Activated CD8-positive, alpha-beta memory T cell treated with anti-CD3 and anti-CD28 coated beads for 36 hours (primary cell): ENCODE results near the gene KCNQ1OT1. TPM values are rescaled to one million over a fixed set of nuclear protein-coding genes. Genes with fewer than 3 reads are reported as not detected.

Source experiments
- CTCF ChIA-PET: fragments of 350-600 bp; sonication (Branson Sonifier 250); formaldehyde crosslinking; loops from one replicate; lab custom pipeline; 2021; ENCODE audit warnings: antibody characterized with exemption; lab: Charles Lee
- POLR2A ChIA-PET: fragments of 350-600 bp; sonication (Branson Sonifier 250); formaldehyde crosslinking; loops from one replicate; lab custom pipeline; 2021; ENCODE audit warnings: antibody characterized with exemption; lab: Charles Lee
- total RNA-seq, 2 experiments: library from RNA; stranded (reverse); gene quantifications; one replicate each; pipeline ENCODE4 v1.2.3, GENCODE V29; 2021

Gene KCNQ1OT1
- total RNA-seq, 2 experiments from 2014 or later, result 0.21 TPM

DNA sequence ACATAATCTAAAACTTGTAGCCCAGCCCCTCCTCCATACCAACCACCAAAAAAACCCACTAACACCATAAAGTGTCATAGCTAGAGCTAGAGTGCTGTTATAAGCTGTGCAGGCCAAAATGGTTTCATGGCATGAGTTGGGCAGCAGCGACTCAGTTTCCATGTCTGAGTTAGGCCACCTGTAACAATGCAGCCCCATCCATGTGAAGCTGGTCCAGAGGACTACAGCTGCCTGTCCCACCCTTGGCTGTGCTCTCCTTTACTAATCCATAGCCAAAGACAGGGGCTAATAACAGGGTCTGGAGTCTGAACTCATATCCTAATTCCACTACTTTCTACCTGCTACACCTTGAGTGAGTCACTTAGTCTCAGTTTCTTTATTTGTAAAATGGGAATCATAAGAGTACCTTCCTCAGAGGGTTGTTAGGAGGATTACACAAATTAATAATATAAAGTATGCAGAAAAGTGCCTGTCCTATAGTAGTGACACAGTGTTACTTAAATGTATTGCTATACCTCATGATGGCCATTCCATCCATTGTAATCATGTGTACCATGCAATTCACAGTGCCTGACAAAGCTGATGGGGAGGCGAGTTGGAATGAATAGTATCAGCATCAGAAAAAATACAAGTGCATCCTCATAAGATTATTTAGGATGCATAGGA is 20.6 kb downstream of the KCNQ1OT1 start:
- CTCF ChIA-PET, result no interaction called here
- POLR2A ChIA-PET, result no interaction called here

DNA sequence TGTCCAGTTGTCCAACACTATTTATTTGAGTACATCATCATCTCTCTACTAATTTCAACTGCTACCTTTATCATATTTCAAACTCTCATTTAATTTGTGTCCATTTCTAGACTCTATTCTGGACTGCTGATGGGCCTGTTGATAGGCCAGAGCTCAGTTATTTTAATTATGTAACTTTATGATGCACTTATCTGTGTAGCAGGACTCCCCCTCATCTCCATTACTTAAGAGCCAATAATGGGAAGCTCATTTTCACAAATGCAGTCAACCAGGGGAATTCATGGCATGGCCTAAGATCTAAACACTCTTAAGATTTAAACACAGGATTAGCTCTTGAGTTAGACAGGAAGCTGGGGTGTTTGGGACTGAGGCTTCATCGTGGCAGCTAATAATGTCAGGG is 21.4 kb downstream of the KCNQ1OT1 start:
- ChIA-PET CTCF (no interaction called here), POLR2A (no interaction called here)

DNA sequence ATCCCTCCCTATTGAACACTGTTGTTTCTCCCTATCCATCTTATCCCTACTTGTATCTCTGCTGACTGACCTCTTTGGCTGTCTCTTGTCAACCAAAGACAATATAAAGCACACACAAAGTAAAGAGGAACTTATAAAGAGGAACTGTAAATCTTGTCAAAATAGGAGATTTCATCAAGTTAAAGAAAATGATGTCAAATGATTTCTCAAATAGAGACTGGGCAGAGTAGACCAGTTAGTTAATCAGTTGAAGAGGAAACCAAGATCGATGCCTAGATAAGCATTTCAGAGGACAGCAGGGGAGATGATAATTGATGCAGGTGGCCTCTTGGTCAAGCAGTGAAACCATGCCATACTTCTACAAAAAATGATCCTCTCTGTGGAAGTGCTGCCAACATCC is 22.7 kb downstream of the KCNQ1OT1 start:
- CTCF ChIA-PET, result no interaction called here
- POLR2A ChIA-PET, result no interaction called here

DNA sequence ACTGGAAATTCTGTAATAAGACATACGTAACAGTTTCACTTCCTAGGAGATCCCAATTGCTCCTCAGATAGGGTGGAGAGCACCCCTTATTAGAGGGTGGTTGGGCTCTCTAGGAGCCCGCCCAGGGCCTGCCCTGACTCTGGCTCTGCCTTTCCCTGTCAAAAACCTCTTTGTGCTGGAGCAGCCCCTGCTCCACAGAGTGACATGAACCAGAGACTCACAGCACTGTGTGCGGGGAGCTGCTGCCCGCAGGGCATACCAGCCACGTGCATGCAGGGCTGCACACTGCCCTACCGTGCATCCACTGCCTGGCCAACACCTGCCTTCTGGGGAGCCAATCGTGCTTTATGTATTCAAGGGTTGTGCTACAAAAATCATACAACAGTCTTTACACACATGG is 24.3 kb downstream of the KCNQ1OT1 start:
- CTCF ChIA-PET, result no interaction called here
- POLR2A ChIA-PET, result interaction anchor here (0.5 kb wide), 1 partner anchor 114 kb away, joined by 3 read pairs; no protein-coding TSS in a partner anchor

DNA sequence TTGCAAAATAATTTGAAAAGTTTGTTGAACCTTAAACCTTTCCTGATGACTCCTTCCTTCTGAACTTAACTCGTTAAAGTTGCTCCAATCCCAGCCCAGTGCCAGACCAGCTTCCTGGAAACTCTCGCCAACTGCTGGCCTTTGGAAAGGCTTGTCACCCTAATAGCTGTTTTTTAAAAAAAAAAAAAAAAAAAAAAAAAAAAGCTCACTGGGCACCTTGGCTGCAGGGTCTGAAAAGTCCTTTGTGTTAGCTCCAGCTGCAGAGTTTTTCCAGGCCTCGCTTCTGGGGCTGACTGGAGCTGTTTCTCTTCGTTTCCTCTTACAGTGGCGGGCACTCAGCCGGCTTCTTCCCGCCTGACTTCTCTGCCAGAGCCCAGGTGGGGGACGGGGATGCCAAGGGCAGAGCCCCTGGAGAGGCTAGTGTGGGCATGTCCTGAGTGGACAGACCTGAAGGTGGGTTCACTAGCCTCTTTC is 25.1 kb downstream of the KCNQ1OT1 start:
- CTCF ChIA-PET, result no interaction called here
- POLR2A ChIA-PET, result no interaction called here

DNA sequence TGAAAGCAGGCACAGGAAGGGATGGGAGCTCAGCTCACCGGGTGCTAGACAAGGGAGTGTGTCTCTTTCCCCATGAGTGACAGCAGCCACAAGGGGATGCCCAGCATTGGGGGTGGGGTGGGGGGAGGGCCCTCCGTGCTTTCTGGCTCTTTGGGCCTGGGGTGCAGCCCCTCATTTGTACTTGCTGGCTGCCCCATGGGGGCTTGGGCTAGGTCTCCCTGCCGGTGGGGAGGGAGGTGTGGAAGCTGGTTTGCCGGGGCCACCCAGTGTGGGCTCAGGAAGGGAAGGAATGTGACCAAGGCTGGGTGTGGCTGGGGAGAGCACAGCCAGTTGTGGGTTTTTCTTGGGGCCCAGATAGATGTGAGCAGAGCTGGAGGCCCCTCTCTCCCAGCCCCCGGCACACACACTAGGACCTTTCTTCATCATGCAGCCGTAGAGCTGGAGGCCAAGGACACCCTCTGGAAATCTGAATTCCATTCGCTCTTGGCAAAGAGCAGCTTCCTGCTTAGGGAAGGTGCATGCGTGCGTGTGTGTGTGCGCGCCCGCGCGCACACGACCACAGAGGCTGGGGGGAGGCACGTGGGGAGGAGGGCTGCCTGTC is 25.8 kb downstream of the KCNQ1OT1 start:
- ChIA-PET CTCF (no interaction called here), POLR2A (no interaction called here)

DNA sequence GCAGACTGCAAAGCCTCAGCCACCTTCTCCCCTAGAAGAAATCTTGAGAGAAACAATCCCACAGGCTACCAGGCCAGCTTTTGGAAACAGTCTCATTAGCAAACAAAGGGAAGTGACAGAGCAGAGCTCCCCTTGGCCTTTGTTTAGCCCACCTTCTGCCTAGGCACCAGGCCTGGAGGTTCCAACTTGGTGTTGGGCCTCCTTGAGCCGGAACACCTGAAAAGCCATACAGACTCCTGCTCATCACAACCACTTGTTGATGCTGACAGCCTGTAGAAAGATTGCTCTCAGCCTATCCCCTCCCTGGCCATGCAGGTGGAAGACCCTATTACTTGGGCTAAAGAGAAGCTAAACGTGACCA is 26.6 kb downstream of the KCNQ1OT1 start:
- ChIA-PET CTCF (no interaction called here), POLR2A (no interaction called here)

DNA sequence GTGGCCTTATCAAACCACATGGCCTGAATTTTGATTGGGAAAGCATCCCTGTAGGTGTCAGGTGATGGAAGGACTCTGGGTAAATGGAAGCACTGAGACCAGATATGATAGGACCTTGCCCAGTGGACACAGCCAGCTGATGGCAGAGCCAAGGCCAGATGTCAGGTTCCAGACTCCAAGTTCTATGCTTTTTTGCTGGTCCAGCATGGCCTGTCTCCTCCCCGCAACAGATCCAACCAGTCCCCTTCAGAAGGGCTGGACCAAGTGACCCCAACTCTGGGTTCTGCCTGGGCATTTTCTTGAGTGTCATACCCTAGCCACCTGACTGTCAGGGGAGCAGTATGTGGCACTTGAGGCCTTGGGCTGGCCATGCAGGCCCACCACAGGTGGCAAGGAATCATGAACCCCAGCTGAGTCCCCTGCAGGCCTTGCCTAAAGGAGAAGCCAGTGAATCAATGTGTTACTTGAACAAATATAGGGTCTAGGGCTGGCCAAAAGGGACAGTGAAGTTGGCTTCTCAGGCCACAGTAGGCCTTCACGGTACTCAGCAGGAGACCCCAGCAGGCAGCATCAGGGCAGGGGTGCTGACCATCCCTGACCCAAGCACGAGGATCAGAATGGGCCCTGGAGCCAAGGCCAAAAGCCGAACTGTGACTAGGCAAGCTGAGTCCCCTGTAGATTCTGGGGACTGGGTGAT is 27.1 kb downstream of the KCNQ1OT1 start:
- POLR2A ChIA-PET, result no interaction called here
- CTCF ChIA-PET, result no interaction called here

DNA sequence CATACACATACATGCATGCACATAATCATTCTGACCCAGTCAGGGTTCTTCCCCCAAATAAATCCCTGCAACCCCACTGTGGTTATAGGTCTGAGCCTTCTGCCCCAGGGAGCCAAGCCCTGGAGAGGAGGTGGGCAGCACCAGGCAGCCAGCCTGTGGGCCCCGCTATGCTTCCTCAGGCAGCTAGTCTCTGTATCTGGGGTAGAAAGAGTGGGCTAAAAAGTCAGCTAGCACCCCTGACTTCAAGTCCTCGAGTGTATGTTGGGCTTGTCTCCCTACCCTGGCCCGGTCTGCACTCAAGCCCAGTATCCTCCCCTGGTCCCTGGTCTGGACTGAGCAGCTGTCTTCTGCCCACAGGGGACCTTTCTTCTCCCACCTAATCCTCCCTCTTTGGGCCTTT is 28.0 kb downstream of the KCNQ1OT1 start:
- POLR2A ChIA-PET, result no interaction called here
- CTCF ChIA-PET, result no interaction called here

DNA sequence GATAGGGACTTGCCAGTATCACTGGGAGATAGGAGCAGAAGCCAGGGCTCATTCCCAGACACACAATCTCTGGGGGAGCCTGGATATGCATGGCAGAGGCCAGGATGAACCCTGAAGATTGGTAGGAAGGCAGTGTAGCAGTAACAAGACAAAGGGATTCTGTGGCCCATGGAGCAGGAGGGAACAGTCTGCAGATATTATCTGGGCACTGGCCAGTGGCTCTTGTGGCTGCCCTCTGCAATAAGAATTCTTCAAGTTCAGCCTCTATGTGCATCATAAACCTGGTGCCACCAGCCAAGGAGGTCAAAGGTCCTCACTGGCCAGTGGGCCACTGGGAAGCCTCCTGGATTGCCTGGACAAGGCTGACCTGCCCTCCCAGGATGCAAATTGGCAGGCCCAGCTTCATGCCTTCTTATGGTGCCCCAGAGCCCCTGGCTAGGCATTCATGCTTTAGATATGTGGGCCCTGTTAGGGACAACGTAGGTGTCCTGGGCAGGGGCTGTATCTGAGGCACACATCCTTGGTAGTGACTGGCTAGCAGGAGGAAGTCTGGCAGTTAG is 29.2 kb downstream of the KCNQ1OT1 start:
- POLR2A ChIA-PET, result no interaction called here
- CTCF ChIA-PET, result no interaction called here

DNA sequence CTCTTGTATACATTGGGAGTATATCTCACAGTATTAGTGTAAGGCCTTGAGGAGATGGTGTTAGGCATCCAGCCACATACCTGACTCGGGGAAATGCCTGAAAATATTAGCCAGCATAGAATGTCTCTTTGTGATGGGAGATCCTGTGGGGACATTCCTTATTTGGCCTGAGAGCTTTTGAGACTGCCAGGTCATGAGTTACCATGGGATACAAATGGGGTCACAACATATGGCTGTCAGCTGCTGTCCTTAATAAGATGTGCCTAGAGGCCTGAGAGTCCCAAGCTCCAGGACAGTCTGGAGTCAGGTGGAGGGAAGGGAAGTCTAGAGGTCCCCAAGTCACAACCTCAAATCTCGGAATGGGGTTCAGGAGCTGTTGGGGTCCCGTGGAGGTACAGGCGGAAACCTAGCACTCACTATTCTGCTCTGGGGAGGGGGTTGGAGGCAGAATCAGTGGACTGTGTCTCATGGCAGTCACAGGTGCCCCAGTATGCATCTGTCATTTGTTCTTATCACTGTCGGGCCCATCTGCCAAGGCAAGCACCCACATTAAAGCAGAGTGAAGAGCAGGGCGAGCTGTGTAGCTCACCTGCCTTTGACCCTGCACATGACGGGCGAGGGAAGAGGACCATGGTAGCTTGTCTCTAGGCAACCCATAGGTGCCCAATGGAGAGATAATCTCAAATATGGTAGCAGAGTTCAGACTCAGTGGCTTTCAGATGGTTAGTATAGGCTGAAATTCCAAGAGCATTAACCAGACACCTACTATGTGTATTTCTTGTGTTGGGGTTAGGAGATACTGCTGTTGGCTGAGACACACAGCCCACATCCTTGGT is 29.9 kb downstream of the KCNQ1OT1 start:
- CTCF ChIA-PET, result no interaction called here

DNA sequence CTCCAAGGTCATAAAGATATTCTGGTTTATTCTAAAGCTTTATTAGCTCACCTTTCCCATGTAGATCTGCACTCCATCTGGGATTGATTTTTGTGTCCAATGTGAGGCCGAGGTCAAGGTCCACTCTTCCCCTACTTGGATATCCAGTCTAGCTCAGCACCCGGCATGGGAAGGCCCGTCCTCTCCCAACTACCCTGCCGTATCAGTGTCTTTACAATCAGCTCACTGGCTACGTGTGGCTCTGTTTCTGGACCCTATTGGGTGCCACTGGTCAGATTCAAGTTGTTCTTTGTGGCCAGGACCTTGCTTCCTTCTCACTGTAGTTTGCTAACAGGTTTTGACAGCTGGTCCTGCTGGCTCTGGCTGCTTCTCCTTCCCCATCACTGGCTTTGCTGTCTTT is 30.9 kb downstream of the KCNQ1OT1 start:
- CTCF ChIA-PET, result no interaction called here
- POLR2A ChIA-PET, result no interaction called here

More for the DNA sequence above, 29.9 kb downstream of the KCNQ1OT1 start:
- POLR2A ChIA-PET, result no interaction called here

DNA sequence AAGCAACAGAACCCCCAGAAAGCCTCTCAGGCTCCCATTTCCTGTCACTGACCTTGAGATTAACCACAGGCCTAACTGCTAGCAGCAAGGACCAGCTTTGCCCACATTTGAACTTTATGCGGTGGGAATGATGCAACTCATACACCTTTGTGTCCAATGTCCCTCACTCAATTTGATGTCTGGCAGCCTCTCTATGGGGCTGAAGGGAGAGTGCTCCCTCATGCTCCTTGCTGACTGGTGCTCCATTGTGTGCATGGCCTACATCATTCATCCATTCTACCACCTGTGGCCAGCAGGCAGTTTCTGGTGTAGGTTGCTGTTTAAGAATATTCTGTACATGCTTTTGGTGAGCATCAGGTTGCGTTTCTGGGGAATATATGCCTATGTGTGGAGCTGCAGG is 31.9 kb downstream of the KCNQ1OT1 start:
- POLR2A ChIA-PET, result no interaction called here
- CTCF ChIA-PET, result no interaction called here

DNA sequence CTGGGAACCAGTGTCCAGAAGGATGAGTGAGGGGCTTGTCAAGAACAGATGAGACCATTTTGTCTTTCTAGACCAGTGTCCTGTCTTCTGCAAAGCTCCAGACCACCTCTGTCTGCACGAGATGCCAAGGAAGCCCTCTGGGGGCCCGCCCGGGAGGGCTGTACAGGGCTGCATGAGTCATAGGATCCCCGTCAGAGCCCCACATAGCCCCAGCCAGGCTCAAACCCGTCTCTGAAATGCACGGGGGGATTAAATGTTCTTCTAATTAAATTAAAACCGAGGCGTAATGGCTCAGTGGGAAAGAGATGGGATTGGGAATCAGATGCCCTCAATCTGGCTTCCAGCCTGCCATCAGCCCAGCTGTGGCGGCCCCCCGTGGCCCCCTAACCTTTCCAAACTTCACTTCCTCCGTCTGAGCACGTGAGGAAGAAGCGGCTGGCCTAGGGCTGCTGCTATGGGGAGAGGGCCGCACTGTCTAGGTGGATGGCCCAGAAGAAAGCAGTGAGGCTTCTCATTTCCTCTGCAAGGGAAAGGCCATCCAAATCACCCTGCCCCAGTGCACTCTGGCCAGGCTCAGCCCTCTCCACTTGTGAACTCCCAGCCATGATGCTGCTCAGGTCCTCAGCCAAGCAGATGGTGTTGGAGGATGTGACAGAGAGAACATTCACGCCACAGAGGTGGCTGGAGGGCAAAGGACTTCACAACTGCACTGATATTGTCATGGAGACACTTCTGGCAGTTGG is 32.8 kb downstream of the KCNQ1OT1 start:
- POLR2A ChIA-PET, result no interaction called here
- CTCF ChIA-PET, result no interaction called here

DNA sequence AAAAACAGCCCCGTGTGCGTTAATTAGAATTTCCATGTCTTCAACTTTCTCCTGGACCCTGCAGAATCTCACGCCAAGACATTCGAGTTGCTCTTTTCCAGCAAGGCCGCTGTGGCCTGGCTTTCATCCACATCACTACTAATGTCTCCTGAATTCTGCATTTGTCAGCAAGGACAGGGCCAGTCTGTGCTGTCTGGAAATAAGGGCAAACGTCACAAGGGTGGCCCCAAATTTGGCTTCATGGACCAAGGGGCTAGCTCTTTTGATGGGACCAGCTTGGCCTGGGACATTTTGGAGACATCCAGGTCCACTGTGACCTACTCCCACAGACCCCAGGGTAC is 33.4 kb downstream of the KCNQ1OT1 start:
- CTCF ChIA-PET, result no interaction called here
- POLR2A ChIA-PET, result no interaction called here

DNA sequence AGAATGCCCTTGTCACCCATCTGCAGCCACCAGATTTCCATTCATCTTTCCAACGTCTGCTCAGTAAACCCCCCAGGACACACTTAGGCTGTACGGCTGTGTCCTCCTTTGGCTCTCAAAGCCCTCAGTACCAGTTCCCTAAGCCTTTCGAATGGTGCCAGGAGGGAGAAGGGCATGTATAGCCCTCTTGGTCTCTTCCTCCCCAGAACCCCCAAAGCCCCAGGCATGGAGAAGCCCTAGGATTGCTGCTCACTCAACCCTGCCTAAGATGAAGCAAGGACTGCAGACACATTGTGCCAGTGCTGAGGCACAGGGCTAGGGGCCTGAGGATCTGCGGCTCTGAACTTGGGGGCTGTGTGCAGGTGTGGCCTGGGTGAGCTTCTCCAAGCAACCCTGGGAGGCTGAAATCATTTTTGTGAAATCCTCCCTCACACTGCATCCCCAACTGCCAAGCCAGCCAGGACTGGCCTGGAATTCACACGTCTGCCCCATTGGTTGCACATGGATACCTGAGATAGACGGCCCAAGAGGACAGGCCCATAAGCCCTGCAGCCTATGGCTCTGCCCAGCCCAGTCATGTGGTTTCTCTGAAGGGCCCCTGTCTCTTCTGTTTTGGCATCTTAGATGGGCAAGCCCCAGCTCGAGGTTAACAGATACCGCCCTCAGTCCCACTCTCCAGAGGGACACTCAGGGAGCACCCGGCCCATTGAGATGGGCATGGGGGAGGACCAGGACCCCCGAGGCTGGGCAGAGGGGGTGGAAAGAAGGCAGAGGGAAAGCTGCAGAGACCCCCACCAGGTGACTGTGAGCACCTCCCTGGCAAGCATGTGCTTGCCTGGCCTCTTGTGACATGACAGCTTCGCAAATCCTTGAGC is 34.0 kb downstream of the KCNQ1OT1 start:
- ChIA-PET CTCF (no interaction called here), POLR2A (no interaction called here)

DNA sequence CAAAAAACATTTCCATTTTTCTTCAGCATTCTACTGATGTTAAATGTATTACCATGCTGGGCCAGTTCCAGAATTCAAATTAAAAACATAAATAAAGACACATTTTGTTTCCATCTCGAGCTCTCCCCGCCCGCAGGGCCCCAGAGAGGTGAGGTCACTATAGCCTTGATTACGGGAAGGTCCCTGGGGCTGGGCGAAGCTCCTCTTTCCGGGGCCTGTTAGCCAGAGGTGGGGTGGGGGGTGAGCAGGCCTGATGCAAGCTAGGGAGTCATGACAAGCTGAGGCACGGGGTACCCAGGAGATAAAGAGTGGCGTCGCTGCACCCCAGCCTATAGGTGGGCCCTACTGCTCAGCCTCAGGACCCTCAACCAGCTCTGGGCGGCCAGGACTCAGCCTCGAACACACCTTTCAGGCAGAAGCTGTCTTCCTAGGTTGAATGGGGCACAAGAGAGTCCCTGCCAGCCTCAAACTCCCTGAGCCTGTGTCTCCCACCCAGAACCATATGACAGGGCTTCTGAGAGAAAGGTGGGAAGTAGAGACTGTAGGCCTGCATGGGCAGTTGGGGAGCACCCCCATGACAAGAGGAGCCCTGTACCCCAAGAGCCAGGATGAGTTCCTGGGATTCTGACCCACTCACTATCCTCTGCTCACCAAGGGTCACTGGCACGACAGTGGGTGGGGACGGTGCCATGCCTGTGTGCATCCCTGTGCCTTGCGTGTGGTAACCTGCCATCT is 34.8 kb downstream of the KCNQ1OT1 start:
- POLR2A ChIA-PET, result no interaction called here
- CTCF ChIA-PET, result no interaction called here

DNA sequence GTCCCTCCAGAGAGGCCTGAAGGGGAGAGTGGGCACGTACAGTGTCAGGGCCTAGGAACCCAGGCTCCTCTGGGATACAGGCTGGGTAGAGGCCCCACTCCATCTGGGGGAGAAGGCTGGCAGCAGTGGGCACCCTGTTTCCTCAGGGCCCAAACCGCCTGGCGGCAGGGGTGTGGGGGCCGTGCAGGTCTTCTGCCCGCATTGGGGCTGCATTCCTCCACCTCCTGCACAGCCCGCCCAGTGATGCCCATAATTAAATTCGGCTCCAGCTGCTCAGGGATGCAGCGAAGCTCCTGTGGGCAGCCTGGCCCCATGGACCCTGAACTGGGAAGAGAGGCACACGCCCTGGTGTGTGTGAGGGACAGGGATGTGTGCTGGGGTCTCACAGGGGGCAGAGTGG is 35.4 kb downstream of the KCNQ1OT1 start:
- POLR2A ChIA-PET, result no interaction called here
- CTCF ChIA-PET, result no interaction called here
